Measurements from ENCODE around the gene TTC33. TPM values are rescaled to one million over a fixed set of nuclear protein-coding genes. Genes with fewer than 3 reads are reported as not detected.
A peak's percentile ranks its signal among the peaks of the same experiment; 100 is the strongest.
"Not testable (repeated sequence)": the region's sequence is repeated elsewhere in the genome, so short reads cannot be mapped to it uniquely, and the experiment has no call there.

Gene TTC33
- total RNA-seq, 1 experiment from 2014 or later, result 16.7 TPM

- DNase-seq (ENCODE audit: low read depth), result no peak
Measured at GRCh38 chr5:40653221-40654022, 102.3 kb downstream of the TTC33 start.

- DNase-seq (ENCODE audit: low read depth), result peak; percentile 31
Measured at GRCh38 chr5:40652441-40653220, 103.1 kb downstream of the TTC33 start.

DNA sequence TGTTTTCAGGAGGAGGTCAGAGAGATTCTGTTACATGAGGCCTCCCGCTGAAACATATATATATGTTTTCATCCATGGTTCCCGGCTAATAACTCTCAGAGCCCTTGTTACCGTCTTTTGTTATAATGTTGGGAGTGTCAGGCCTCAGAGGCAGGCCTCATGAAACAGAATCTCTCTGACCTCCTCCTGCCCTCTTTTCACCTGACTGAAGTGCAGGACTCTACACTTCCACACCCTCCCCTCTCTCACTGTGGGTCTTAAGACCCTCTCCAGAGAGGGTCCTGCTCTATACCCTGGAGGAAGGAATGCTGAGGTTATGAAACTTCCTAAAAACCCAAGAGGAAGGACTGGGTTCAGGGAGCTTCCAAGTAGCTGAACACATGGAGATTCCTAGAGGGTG is 104.6 kb downstream of the TTC33 start:
- DNase-seq (ENCODE audit: low read depth), result no peak

- DNase-seq (ENCODE audit: low read depth), result no peak
Measured at GRCh38 chr5:40649463-40650030, 106.2 kb downstream of the TTC33 start.

GRCh38 chr5:40648150-40648549 is 107.6 kb downstream of the TTC33 start:
- no peak for DNase-seq (ENCODE audit: low read depth)

- DNase-seq (ENCODE audit: low read depth), result no peak
Measured at GRCh38 chr5:40646266-40646665, 109.5 kb downstream of the TTC33 start.

DNA sequence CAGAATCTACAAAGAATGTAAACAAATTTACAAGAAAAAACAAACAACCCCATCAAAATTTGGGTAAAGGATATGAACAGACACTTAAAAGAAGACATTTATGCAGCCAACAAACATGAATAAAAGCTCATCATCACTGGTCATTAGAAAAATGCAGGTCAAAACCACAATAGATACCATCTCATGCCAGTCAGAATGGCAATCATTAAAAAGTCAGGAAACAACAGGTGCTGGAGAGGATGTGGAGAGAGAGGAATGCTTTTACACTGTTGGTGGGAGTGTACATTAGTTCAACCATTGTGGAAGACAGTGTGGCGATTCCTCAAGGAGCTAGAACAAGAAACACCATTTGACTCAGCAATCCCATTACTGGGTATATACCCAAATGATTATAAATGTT is 116.2 kb downstream of the TTC33 start:
- not testable (repeated sequence) for DNase-seq (ENCODE audit: low read depth)

DNA sequence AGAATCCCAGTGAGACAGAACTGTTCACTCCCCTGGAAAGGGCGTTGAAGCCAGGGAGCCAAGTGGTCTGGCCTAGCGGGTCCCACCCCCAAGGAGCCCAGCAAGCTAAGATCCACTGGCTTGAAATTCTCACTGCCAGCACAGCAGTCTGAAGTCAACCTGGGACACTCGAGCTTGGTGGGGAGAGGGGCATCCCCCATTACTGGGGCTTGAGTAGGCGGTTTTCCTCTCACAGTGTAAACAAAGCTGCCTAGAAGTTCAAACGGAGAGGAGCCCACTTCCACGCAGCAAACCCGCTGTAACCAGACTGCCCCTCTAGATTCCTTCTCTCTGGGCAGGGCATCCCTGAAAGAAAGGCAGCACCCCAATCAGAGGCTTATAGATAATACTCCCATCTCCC is 121.2 kb downstream of the TTC33 start:
- no peak for DNase-seq (ENCODE audit: low read depth)

DNA sequence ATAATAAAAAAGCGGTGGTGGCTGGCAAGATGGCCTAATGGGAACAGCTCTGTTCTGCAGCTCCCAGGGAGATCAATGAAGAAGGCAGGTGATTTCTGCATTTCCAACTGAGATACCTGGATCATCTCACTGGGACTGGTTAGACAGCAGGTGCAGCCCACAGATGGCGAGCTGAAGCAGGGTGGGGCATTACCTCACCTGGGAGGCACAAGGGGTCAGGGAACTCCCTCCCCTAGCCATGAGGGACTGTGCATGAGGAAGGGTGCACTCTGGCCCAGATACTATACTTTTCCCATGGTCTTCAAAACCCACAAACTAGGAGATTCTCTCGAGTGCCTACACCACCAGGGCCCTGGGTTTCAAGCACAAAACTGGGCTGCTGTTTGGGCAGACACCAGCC is 121.6 kb downstream of the TTC33 start:
- DNase-seq (ENCODE audit: low read depth), result no peak

GRCh38 chr5:40631236-40631635 is 124.5 kb downstream of the TTC33 start:
- DNase-seq (ENCODE audit: low read depth), result no peak

GRCh38 chr5:40630126-40630525 is 125.6 kb downstream of the TTC33 start:
- no peak for DNase-seq (ENCODE audit: low read depth)

- DNase-seq (ENCODE audit: low read depth), result no peak
Measured at GRCh38 chr5:40628407-40628806, 127.4 kb downstream of the TTC33 start.

- no peak for DNase-seq (ENCODE audit: low read depth)
Measured at GRCh38 chr5:40627706-40628105, 128.1 kb downstream of the TTC33 start.

DNA sequence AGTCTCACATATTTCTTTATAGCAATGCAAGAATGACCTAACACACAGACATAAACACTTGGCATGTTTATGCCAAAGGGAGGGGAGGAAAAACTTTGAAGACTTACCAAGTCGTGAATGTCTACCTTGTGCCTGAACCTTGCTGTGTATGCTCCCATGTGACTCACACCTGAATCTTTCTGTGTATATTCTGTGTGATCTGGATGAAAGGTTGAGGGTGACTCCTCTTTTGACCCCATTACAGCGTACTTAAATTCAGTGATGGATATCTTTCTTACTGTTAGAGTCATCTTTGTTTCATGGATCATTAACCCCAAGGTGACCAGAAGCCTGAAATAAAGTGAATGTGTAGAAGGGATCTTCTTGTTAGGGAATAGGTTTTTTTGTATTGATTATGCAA is 129.0 kb downstream of the TTC33 start:
- no peak for DNase-seq (ENCODE audit: low read depth)

GRCh38 chr5:40623480-40624420 is 132.0 kb downstream of the TTC33 start:
- DNase-seq (ENCODE audit: low read depth), result no peak

GRCh38 chr5:40622463-40623252 is 133.1 kb downstream of the TTC33 start:
- no peak for DNase-seq (ENCODE audit: low read depth)

- peak; percentile 78 for DNase-seq (ENCODE audit: low read depth)
Measured at GRCh38 chr5:40619421-40619820, 136.3 kb downstream of the TTC33 start.

DNA sequence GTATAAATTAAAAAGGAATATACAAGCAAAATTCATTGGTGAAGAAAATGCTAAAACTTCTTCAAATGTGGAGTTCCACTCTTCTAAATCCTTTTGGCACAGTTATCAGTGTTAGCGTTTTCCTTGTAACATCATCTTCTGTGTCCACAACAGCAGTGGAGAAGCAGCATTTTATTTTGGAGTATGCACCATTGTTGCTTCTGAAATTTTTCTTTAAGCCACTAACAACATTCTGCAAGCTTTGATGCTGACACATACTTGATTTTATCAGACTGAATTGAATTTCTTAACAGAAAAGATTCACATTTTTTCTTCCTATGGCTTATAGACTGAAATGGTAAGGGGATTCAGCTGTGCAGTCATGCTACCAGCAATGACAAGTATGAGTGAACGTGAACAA is 136.8 kb downstream of the TTC33 start:
- DNase-seq (ENCODE audit: low read depth), result peak; percentile 48

GRCh38 chr5:40616781-40617180 is 139.0 kb downstream of the TTC33 start:
- no peak for DNase-seq (ENCODE audit: low read depth)

DNA sequence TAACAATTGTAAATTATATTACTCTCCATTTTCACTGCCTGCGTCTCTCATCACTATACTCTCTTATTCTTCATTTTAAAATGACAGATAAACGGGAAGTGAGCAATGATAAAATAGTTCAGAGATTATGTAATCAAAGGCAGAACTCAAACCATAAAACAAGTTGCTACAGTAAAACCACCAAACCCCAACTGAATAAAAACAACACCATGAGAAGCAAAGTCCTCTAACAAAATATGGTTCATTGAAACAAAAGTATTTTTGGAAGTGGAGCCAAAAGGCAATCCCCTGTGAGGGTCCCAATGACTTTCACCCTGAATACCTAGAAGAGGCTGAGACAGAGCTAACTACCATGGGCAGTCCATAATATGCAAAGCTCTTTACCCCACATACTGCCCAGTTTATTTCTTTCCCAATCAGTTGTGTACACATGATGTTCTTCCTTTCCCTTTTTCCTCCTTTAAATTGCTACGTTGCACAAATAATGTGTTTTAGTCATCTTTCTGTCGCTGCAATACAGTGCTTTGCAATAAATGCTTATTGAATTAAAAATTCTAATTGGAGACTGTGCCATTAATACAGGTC is 140.1 kb downstream of the TTC33 start:
- DNase-seq (ENCODE audit: low read depth), result peak; percentile 65
